Measurements from ENCODE around the gene NEDD1.

GRCh38 chr12:96872961-96873360, 34.1 kb upstream of the NEDD1 start:
- TF ChIP-seq CTCF (IDR thresholded peaks at IDR 0.05) (no peak), ZFX (IDR thresholded peaks at IDR 0.05; ENCODE audit: borderline replicate concordance) (no peak)

Data from 22Rv1 (cell line).